Tibial nerve (tissue), 4 donors: ENCODE results near the gene STYK1. TPM values are rescaled to one million over a fixed set of nuclear protein-coding genes. Genes with fewer than 3 reads are reported as not detected.

ENCODE experiments used
- DNase-seq, 2 donors: peaks; one replicate each; pipeline ENCODE4 v3.0.0-alpha.2; 2019; ENCODE audit warnings: low spot score in 2 of 2
- H3K27ac ChIP-seq, 4 donors: fragments of 200-600 bp; sonication (generic) in 3 of 4; one replicate each; pipeline ENCODE4 v1.5.1; 2017 to 2019; ENCODE audit warnings: mild to moderate bottlenecking in 1 of 4
- H3K27me3 ChIP-seq, 2 donors: fragments of 200-600 bp; sonication (generic) in 1 of 2; one replicate each; pipeline versions ENCODE4 v1.5.1 to v1.6.0; 2017 to 2019
- H3K36me3 ChIP-seq, 3 donors: fragments of 200-600 bp; sonication (generic); one replicate each; pipeline ENCODE4 v1.5.1; 2018 to 2019
- H3K4me1 ChIP-seq, 4 donors: fragments of 200-600 bp; sonication (generic) in 3 of 4; one replicate each; pipeline ENCODE4 v1.5.1; 2017 to 2019
- H3K4me3 ChIP-seq, 4 donors: fragments of 200-600 bp; sonication (generic) in 3 of 4; one replicate each; pipeline ENCODE4 v1.5.1; 2017 to 2019; ENCODE audit warnings: mild to moderate bottlenecking in 1 of 4, moderate library complexity in 1 of 4
- H3K9me3 ChIP-seq, 4 donors: fragments of 200-600 bp; sonication (generic) in 3 of 4; one replicate each; pipeline ENCODE4 v1.5.1; 2017 to 2019
- CTCF ChIP-seq, 5 experiments: fragments of 200-600 bp in 3 of 5; fragments of 450-650 bp in 2 of 5; sonication (generic) in 3 of 5; IDR thresholded peaks; one replicate each; pipeline ENCODE4 v1.5.1; 2016 to 2019; ENCODE audit warnings: antibody characterized with exemption in 5 of 5, mild to moderate bottlenecking in 3 of 5, moderate library complexity in 2 of 5
- EP300 ChIP-seq, 2 donors: sonication (generic); formaldehyde crosslinking; IDR thresholded peaks; one replicate each; pipeline ENCODE4 v1.6.1; 2017; ENCODE audit warnings: antibody characterized with exemption in 2 of 2, mild to moderate bottlenecking in 1 of 2
- POLR2A ChIP-seq, 2 donors: fragments of 450-650 bp; IDR thresholded peaks; one replicate each; pipeline ENCODE4 v1.6.1; 2017; ENCODE audit warnings: antibody characterized with exemption in 2 of 2, mild to moderate bottlenecking in 2 of 2, moderate library complexity in 2 of 2
- WGBS, 2 donors: methylation state at CpG; one replicate each; pipeline ENCODE4 v1.1.5; 2018; 5-methylcytosine and 5-hydroxymethylcytosine counted together
- total RNA-seq, 4 donors: library from RNA; depleted of rRNA; stranded (reverse); fragments of >200 nt; gene quantifications; one replicate each; pipeline ENCODE4 v1.1.0, GENCODE V29; 2016

STYK1 gene
- total RNA-seq, 4 donors from 2014 or later = 0.44 TPM; not detected in 3

GRCh38 chr12:10701843-10702242 is 28.0 kb upstream of the STYK1 start:
- no peak for TF ChIP-seq EP300 (IDR thresholded peaks at IDR 0.05)
- TF ChIP-seq POLR2A (IDR thresholded peaks at IDR 0.05) = no peak
- TF ChIP-seq CTCF (IDR thresholded peaks at IDR 0.05) = no peak
- WGBS, 2 donors = 94 to 96% methylated on average over 14 of the region's 14 CpGs
- Histone ChIP-seq H3K36me3 (peaks cover 0 to 98% (median 6%) of the 10 kb centered on the region in 3 donors), H3K4me3 (no peak overlapping the region), H3K27me3 (no peaks in the 10 kb centered on the region), H3K9me3 (no peaks in the 10 kb centered on the region), H3K4me1 (peaks cover 0 to 40% (median 0%) of the 10 kb centered on the region in 4 donors), H3K27ac (no peak overlapping the region)
- no peak for DNase-seq

GRCh38 chr12:10701131-10701681 is 27.4 kb upstream of the STYK1 start:
- H3K27ac ChIP-seq = peak overlapping the region in 2 of 4 donors; percentile 26 to 42
- H3K27me3 ChIP-seq = no peaks in the 10 kb centered on the region
- H3K4me1 ChIP-seq = peaks cover 0 to 34% (median 0%) of the 10 kb centered on the region in 4 donors
- H3K4me3 ChIP-seq = no peak overlapping the region
- TF ChIP-seq EP300 (IDR thresholded peaks at IDR 0.05) = no peak
- no peak for TF ChIP-seq CTCF (IDR thresholded peaks at IDR 0.05)
- TF ChIP-seq POLR2A (IDR thresholded peaks at IDR 0.05) = no peak
- H3K36me3 ChIP-seq = peaks cover 0 to 98% (median 6%) of the 10 kb centered on the region in 3 donors
- DNase-seq = no peak
- WGBS, 2 donors = 72 to 73% methylated on average over 3 of the region's 3 CpGs
- H3K9me3 ChIP-seq = no peaks in the 10 kb centered on the region

- no peak for TF ChIP-seq CTCF (IDR thresholded peaks at IDR 0.05)
- TF ChIP-seq EP300 (IDR thresholded peaks at IDR 0.05) = no peak
- TF ChIP-seq POLR2A (IDR thresholded peaks at IDR 0.05) = no peak
- Histone ChIP-seq H3K9me3 (no peaks in the 10 kb centered on the region), H3K27ac (peak overlapping the region in 1 of 4 donors; percentile 26), H3K4me3 (no peak overlapping the region), H3K4me1 (peaks cover 0 to 28% (median 0%) of the 10 kb centered on the region in 4 donors), H3K36me3 (peaks cover 0 to 98% (median 6%) of the 10 kb centered on the region in 3 donors), H3K27me3 (no peaks in the 10 kb centered on the region)
- WGBS, 2 donors = 82 to 92% methylated on average over 3 of the region's 3 CpGs
- no peak for DNase-seq
Observed at GRCh38 chr12:10700581-10700980, 26.7 kb upstream of the STYK1 start.

GRCh38 chr12:10697862-10698261 is 24.0 kb upstream of the STYK1 start:
- Histone ChIP-seq H3K9me3 (no peaks in the 10 kb centered on the region), H3K4me1 (peaks cover 0 to 11% (median 0%) of the 10 kb centered on the region in 4 donors), H3K36me3 (peaks cover 0 to 91% (median 6%) of the 10 kb centered on the region in 3 donors), H3K27me3 (no peaks in the 10 kb centered on the region), H3K4me3 (no peak overlapping the region), H3K27ac (no peak overlapping the region)
- 96 to 97% methylated on average over 1 of the region's 1 CpG for WGBS, 2 donors
- TF ChIP-seq POLR2A (IDR thresholded peaks at IDR 0.05) (no peak), EP300 (IDR thresholded peaks at IDR 0.05) (no peak), CTCF (IDR thresholded peaks at IDR 0.05) (no peak)
- no peak for DNase-seq

- DNase-seq = no peak
- no peak for TF ChIP-seq EP300 (IDR thresholded peaks at IDR 0.05)
- no peak for TF ChIP-seq POLR2A (IDR thresholded peaks at IDR 0.05)
- TF ChIP-seq CTCF (IDR thresholded peaks at IDR 0.05) = no peak
- WGBS, 2 donors = 95 to 96% methylated on average over 2 of the region's 2 CpGs
- Histone ChIP-seq H3K36me3 (peaks cover 0 to 84% (median 6%) of the 10 kb centered on the region in 3 donors), H3K27me3 (no peaks in the 10 kb centered on the region), H3K4me3 (no peak overlapping the region), H3K27ac (no peak overlapping the region), H3K9me3 (no peaks in the 10 kb centered on the region), H3K4me1 (peaks cover 0 to 11% (median 0%) of the 10 kb centered on the region in 4 donors)
Observed at GRCh38 chr12:10697156-10697555, 23.3 kb upstream of the STYK1 start.
